ENCODE results near the gene TIMM13.
"Not testable (repeated sequence)": the region's sequence is repeated elsewhere in the genome, so short reads cannot be mapped to it uniquely, and the experiment has no call there.

The TIMM13 gene

GRCh38 chr19:2474232-2475017 lies 47.0 kb upstream of the TIMM13 start:
- peak overlapping the region; percentile 54; the same call in 1 of the 2 replicates for H3K9ac ChIP-seq
- peaks cover 31% of the 10 kb centered on the region for H3K79me2 ChIP-seq (ENCODE audit: insufficient read depth, low read depth)
- H3K27ac ChIP-seq = peak overlapping the region; percentile 45
- H3K4me1 ChIP-seq (ENCODE audit: low read depth, poor library complexity, severe bottlenecking) = peaks cover 29% of the 10 kb centered on the region
- TF ChIP-seq CTCF (conservative IDR thresholded peaks at IDR 0.05; ENCODE audit: low read depth, low read length) = peak; percentile 84
- H3K4me2 ChIP-seq = peak overlapping the region; percentile 71
- H3K36me3 ChIP-seq (ENCODE audit: insufficient read depth) = no peaks in the 10 kb centered on the region
- H3K27me3 ChIP-seq (ENCODE audit: insufficient read depth, low read depth) = no peaks in the 10 kb centered on the region
- peaks cover 4% of the 10 kb centered on the region for H4K20me1 ChIP-seq (ENCODE audit: insufficient read depth)
- H2AFZ ChIP-seq (ENCODE audit: low read depth) = peak overlapping the region; percentile 77
- H3K4me3 ChIP-seq (IDR thresholded peaks at IDR 0.05; ENCODE audit: insufficient read depth, low read depth, low read length) = no peak overlapping the region

DNA sequence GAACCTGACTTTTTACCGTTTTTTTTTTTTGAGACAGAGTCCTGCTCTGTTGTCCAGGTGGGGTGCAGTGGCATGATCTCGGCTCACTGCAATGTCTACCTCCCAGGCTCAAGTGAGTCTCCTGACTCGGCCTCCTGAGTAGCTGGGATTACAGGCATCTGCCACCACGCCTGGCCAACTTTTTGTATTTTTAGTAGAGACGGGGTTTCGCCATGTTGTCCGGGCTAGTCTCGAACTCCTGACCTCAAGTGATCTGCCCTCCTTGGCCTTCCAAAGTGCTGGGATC lies 42.5 kb upstream of the TIMM13 start:
- H3K4me1 ChIP-seq (ENCODE audit: low read depth, poor library complexity, severe bottlenecking) = peaks cover 29% of the 10 kb centered on the region
- peak overlapping the region; percentile 72 for H3K27ac ChIP-seq
- H3K27me3 ChIP-seq (ENCODE audit: insufficient read depth, low read depth); H3K4me3 ChIP-seq (IDR thresholded peaks at IDR 0.05; ENCODE audit: insufficient read depth, low read depth, low read length); H3K36me3 ChIP-seq (ENCODE audit: insufficient read depth); H4K20me1 ChIP-seq (ENCODE audit: insufficient read depth); H3K79me2 ChIP-seq (ENCODE audit: insufficient read depth, low read depth): not testable (repeated sequence)
- H2AFZ ChIP-seq (ENCODE audit: low read depth) = peak overlapping the region; percentile 91
- H3K4me2 ChIP-seq = peak overlapping the region; percentile 77
- H3K9ac ChIP-seq = peak overlapping the region; percentile 32; the same call in 1 of the 2 replicates

GRCh38 chr19:2469102-2469914 lies 41.9 kb upstream of the TIMM13 start:
- Histone ChIP-seq H3K4me2 (peak overlapping the region; percentile 77), H3K27ac (peak overlapping the region; percentile 72), H2AFZ (ENCODE audit: low read depth) (peak overlapping the region; percentile 91), H3K9ac (peak overlapping the region; percentile 32; the same call in 1 of the 2 replicates), H3K36me3 (ENCODE audit: insufficient read depth) (no peaks in the 10 kb centered on the region), H3K27me3 (ENCODE audit: insufficient read depth, low read depth) (no peaks in the 10 kb centered on the region), H4K20me1 (ENCODE audit: insufficient read depth) (no peaks in the 10 kb centered on the region), H3K79me2 (ENCODE audit: insufficient read depth, low read depth) (no peaks in the 10 kb centered on the region), H3K4me1 (ENCODE audit: low read depth, poor library complexity, severe bottlenecking) (peaks cover 34% of the 10 kb centered on the region), H3K4me3 (IDR thresholded peaks at IDR 0.05; ENCODE audit: insufficient read depth, low read depth, low read length) (no peak overlapping the region)
- no peak for TF ChIP-seq CTCF (conservative IDR thresholded peaks at IDR 0.05; ENCODE audit: low read depth, low read length)

GRCh38 chr19:2468596-2468995 lies 41.2 kb upstream of the TIMM13 start:
- Histone ChIP-seq H3K27ac (no peak overlapping the region), H4K20me1 (ENCODE audit: insufficient read depth) (no peaks in the 10 kb centered on the region), H3K4me2 (no peak overlapping the region), H3K4me3 (IDR thresholded peaks at IDR 0.05; ENCODE audit: insufficient read depth, low read depth, low read length) (no peak overlapping the region), H3K79me2 (ENCODE audit: insufficient read depth, low read depth) (no peaks in the 10 kb centered on the region), H3K36me3 (ENCODE audit: insufficient read depth) (no peaks in the 10 kb centered on the region), H2AFZ (ENCODE audit: low read depth) (no peak overlapping the region), H3K9ac (no peak overlapping the region), H3K27me3 (ENCODE audit: insufficient read depth, low read depth) (no peaks in the 10 kb centered on the region), H3K4me1 (ENCODE audit: low read depth, poor library complexity, severe bottlenecking) (peaks cover 37% of the 10 kb centered on the region)
- TF ChIP-seq CTCF (conservative IDR thresholded peaks at IDR 0.05; ENCODE audit: low read depth, low read length) = no peak
